GM23338 (cell line): ENCODE measurements around the gene TEKTIP1. TPM values are rescaled to one million over a fixed set of nuclear protein-coding genes. Genes with fewer than 3 reads are reported as not detected.
A peak's percentile ranks its signal among the peaks of the same experiment; 100 is the strongest.

Experiments used
- ATAC-seq: fragments of 200-7000 bp; cut with Tn5 transposase; 3 replicates; pipeline ENCODE4 v1.9.1; 2020
- DNase-seq: peaks from one replicate; pipeline ENCODE4 v3.0.0-alpha.2; 2015; ENCODE audit warnings: low spot score
- H2AFZ ChIP-seq: fragments of 200-600 bp; sonication (generic); 2 replicates; pipeline ENCODE4 v1.8.0; 2016; ENCODE audit warnings: antibody characterized with exemption, mild to moderate bottlenecking, moderate library complexity
- H3F3A ChIP-seq: fragments of 200-600 bp; sonication (generic); replicated peaks from 2 replicates; pipeline ENCODE4 v1.8.0; 2017; ENCODE audit warnings: antibody characterized with exemption, mixed run types, low read depth
- H3K27ac ChIP-seq: fragments of 200-600 bp; sonication (generic); 2 replicates; pipeline ENCODE4 v1.6.1; 2016; ENCODE audit warnings: low read depth
- H3K27me3 ChIP-seq: fragments of 200-600 bp; sonication (generic); 2 replicates; pipeline ENCODE4 v1.8.0; 2016; ENCODE audit warnings: mild to moderate bottlenecking, mixed run types, moderate library complexity; ENCODE audit not compliant: insufficient read depth
- H3K36me3 ChIP-seq: fragments of 200-600 bp; sonication (generic); 2 replicates; pipeline ENCODE4 v1.8.0; 2016; ENCODE audit warnings: mild to moderate bottlenecking; ENCODE audit not compliant: insufficient read depth
- H3K4me1 ChIP-seq: fragments of 200-600 bp; sonication (generic); 2 replicates; pipeline ENCODE4 v1.8.0; 2016; ENCODE audit warnings: mild to moderate bottlenecking, moderate library complexity; ENCODE audit not compliant: insufficient read depth
- H3K4me2 ChIP-seq: fragments of 200-600 bp; sonication (generic); 2 replicates; pipeline ENCODE4 v1.7.1; 2017; ENCODE audit warnings: mixed run types
- H3K4me3 ChIP-seq: fragments of 200-600 bp; sonication (generic); 2 replicates; pipeline ENCODE4 v1.6.1; 2016; ENCODE audit warnings: mixed run types
- H3K79me2 ChIP-seq: fragments of 200-600 bp; sonication (generic); replicated peaks from 2 replicates; pipeline ENCODE4 v1.8.0; 2017; ENCODE audit warnings: mild to moderate bottlenecking; ENCODE audit not compliant: insufficient read depth
- H3K9me2 ChIP-seq: fragments of 200-600 bp; sonication (generic); 2 replicates; pipeline ENCODE4 v1.8.0; 2017; ENCODE audit not compliant: insufficient read depth
- H4K20me1 ChIP-seq: fragments of 200-600 bp; sonication (generic); replicated peaks from 2 replicates; pipeline ENCODE4 v1.8.0; 2017; ENCODE audit warnings: mild to moderate bottlenecking; ENCODE audit not compliant: insufficient read depth
- H3K27ac Mint-ChIP-seq: 2 replicates; pipeline ENCODE4 v1.8.0; 2020; ENCODE audit warnings: inconsistent platforms, mild to moderate bottlenecking, moderate library complexity, mixed read lengths
- H3K27me3 Mint-ChIP-seq: 3 replicates; pipeline ENCODE4 v1.8.0; 2022; ENCODE audit warnings: low read depth, mild to moderate bottlenecking, moderate library complexity, mixed read lengths, inconsistent platforms; ENCODE audit not compliant: insufficient read depth, poor library complexity
- H3K36me3 Mint-ChIP-seq: 3 replicates; pipeline ENCODE4 v1.8.0; 2021; ENCODE audit warnings: low read depth, mild to moderate bottlenecking, inconsistent platforms, moderate library complexity, mixed read lengths
- H3K4me1 Mint-ChIP-seq: 3 replicates; pipeline ENCODE4 v1.8.0; 2020; ENCODE audit warnings: mild to moderate bottlenecking, inconsistent platforms, mixed read lengths
- H3K4me3 Mint-ChIP-seq: 3 replicates; pipeline ENCODE4 v1.8.0; 2021; ENCODE audit warnings: moderate library complexity, mild to moderate bottlenecking, inconsistent platforms, mixed read lengths
- H3K9me3 Mint-ChIP-seq: 3 replicates; pipeline ENCODE4 v1.8.0; 2020; ENCODE audit warnings: moderate library complexity, mild to moderate bottlenecking, inconsistent platforms, mixed read lengths
- CREB1 ChIP-seq: fragments of 250-450 bp; sonication (Bioruptor Pico); IDR thresholded peaks from 2 replicates; pipeline ENCODE4 v1.5.0; 2020; ENCODE audit warnings: low read depth, mild to moderate bottlenecking, moderate library complexity
- EZH2 ChIP-seq: fragments of 200-600 bp; sonication (generic); IDR thresholded peaks from one replicate; pipeline ENCODE4 v1.8.0; 2017; ENCODE audit warnings: antibody characterized with exemption, mild to moderate bottlenecking, low read depth; ENCODE audit not compliant: unreplicated experiment
- EZH2phosphoT487 ChIP-seq: fragments of 200-600 bp; sonication (generic); IDR thresholded peaks from one replicate; pipeline ENCODE4 v1.8.1; 2018; ENCODE audit warnings: antibody characterized with exemption; ENCODE audit not compliant: unreplicated experiment
- JUNB ChIP-seq: IDR thresholded peaks from one replicate; pipeline ENCODE4 v1.6.1; 2016; ENCODE audit warnings: antibody characterized with exemption; ENCODE audit not compliant: unreplicated experiment
- NANOG ChIP-seq: IDR thresholded peaks from 2 replicates; pipeline ENCODE4 v1.6.1; 2016; ENCODE audit warnings: antibody characterized with exemption, borderline replicate concordance
- POLR2AphosphoS5 ChIP-seq: IDR thresholded peaks from 2 replicates; pipeline ENCODE4 v1.6.1; 2016; ENCODE audit warnings: antibody characterized with exemption, low read depth
- STAT1 ChIP-seq: IDR thresholded peaks from one replicate; pipeline ENCODE4 v1.6.1; 2016; ENCODE audit warnings: antibody characterized with exemption; ENCODE audit not compliant: unreplicated experiment
- ZNF114 ChIP-seq: fragments of 250-450 bp; sonication (Bioruptor Pico); IDR thresholded peaks from 2 replicates; pipeline ENCODE4 v1.5.0; 2020; ENCODE audit warnings: mild to moderate bottlenecking, moderate library complexity
- ZNF331 ChIP-seq: fragments of 250-450 bp; sonication (Bioruptor Pico); IDR thresholded peaks from 2 replicates; pipeline ENCODE4 v1.5.0; 2020; ENCODE audit warnings: low read depth, mild to moderate bottlenecking, moderate library complexity
- polyA plus RNA-seq: library from polyadenylated mRNA; unstranded; fragments of >200 nt; fragmentation: Nextera tagmentation; extraction: Ambion mirVana; gene quantifications from 2 replicates; pipeline ENCODE4 v1.2.1, GENCODE V29; 2016
- total RNA-seq: library from RNA; depleted of rRNA; stranded (reverse); fragments of >200 nt; shearing (Covaris generic); gene quantifications from 2 replicates; pipeline ENCODE4 v1.2.3, GENCODE V29; 2014
- TF ChIP-seq, protein P1 (sequence below), 2 experiments: fragments of 200-600 bp in 1 of 2; sonication (generic) in 1 of 2; conservative IDR thresholded peaks; 2 replicates each; pipeline versions ENCODE4 v1.5.1 to v1.6.1; 2016 to 2017; ENCODE audit warnings: antibody characterized with exemption in 2 of 2, low read depth in 2 of 2, mild to moderate bottlenecking in 2 of 2, moderate library complexity in 1 of 2
- TF ChIP-seq, protein P2 (sequence below): IDR thresholded peaks from 2 replicates; pipeline ENCODE4 v1.6.1; 2016; ENCODE audit warnings: antibody characterized with exemption
- TF ChIP-seq, protein P3 (sequence below): IDR thresholded peaks from one replicate; pipeline ENCODE4 v1.6.1; 2018; ENCODE audit warnings: antibody characterized with exemption; ENCODE audit not compliant: unreplicated experiment

The TEKTIP1 gene
- total and polyA plus RNA-seq, 2 experiments from 2014 or later: not detected

DNA sequence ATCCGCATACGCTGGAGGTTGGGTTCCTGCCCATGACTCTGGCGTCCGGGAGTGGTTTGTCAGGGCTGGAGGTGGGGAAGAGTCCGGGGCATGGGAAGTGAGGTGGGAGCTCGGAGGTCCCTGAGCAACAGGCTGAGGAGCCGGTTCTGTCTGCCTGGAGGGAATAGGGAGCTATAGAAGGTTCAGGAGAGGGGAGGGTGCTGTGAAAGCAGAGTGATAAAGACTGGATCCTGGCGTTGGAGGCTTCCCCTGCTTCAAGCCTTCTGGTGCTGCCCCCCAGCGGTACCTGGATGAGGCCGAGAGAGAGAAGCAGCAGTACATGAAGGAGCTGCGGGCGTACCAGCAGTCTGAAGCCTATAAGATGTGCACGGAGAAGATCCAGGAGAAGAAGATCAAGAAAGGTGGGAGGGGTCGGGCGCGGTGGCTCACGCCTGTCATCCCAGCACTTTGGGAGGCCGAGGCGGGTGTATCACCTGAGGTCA is 36.3 kb downstream of the TEKTIP1 start:
- Mint-ChIP-seq H3K27ac (no peak overlapping the region), H3K27me3 (peaks cover 37% of the 10 kb centered on the region), H3K9me3 (no peaks in the 10 kb centered on the region), H3K36me3 (peaks cover 12% of the 10 kb centered on the region), H3K4me3 (peak overlapping the region; percentile 55), H3K4me1 (peaks cover 16% of the 10 kb centered on the region)
- Histone ChIP-seq H4K20me1 (peaks cover 6% of the 10 kb centered on the region), H2AFZ (no peak overlapping the region), H3K4me1 (peaks cover 19% of the 10 kb centered on the region), H3K4me2 (no peak overlapping the region), H3K27ac (no peak overlapping the region), H3K4me3 (no peak overlapping the region), H3K79me2 (no peaks in the 10 kb centered on the region), H3F3A (peaks cover 11% of the 10 kb centered on the region), H3K36me3 (no peaks in the 10 kb centered on the region), H3K9me2 (no peaks in the 10 kb centered on the region), H3K27me3 (peaks cover 4% of the 10 kb centered on the region; the same call in 1 of the 2 replicates)
- no peak for TF ChIP-seq JUNB
- TF ChIP-seq, protein P1, sequence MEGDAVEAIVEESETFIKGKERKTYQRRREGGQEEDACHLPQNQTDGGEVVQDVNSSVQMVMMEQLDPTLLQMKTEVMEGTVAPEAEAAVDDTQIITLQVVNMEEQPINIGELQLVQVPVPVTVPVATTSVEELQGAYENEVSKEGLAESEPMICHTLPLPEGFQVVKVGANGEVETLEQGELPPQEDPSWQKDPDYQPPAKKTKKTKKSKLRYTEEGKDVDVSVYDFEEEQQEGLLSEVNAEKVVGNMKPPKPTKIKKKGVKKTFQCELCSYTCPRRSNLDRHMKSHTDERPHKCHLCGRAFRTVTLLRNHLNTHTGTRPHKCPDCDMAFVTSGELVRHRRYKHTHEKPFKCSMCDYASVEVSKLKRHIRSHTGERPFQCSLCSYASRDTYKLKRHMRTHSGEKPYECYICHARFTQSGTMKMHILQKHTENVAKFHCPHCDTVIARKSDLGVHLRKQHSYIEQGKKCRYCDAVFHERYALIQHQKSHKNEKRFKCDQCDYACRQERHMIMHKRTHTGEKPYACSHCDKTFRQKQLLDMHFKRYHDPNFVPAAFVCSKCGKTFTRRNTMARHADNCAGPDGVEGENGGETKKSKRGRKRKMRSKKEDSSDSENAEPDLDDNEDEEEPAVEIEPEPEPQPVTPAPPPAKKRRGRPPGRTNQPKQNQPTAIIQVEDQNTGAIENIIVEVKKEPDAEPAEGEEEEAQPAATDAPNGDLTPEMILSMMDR (conservative IDR thresholded peaks at IDR 0.05; ENCODE audit: low read depth in 2 of 2): peak; percentile 62 to 85
- no peak for ATAC-seq
- DNase-seq: peak; percentile 80

DNA sequence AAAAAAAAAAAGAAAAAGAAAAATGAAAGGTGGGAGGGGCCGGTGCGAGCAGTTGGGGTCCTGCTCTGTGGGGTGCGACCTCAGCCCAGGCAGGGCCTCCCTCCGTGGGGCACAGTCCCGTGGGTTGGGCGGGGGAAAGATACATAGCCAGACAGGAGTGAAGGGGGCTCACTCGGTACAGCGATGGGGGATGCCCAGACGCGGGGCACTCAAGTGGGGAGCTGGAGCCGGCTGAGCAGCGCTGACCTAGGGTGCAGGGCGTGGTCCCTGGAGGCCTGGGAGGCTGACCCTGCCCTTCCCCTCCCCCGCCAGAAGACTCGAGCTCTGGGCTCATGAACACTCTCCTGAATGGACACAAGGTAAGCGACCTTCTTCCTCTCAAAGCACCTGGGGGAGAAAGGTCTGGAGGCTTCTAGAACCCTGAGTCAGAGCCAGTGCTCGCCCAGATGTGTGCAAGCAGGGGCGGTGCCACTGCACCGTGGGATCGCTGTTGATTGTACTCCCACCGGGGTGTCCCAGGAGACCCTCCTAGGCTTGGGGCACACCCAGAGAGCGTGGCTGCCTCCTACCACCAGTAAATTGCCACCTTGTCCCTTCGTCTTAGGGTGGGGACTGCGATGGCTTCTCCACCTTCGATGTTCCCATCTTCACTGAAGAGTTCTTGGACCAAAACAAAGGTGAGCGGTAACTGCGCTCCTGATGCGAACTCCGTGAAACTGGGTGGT is 37.1 kb downstream of the TEKTIP1 start:
- Histone ChIP-seq H3K79me2 (no peaks in the 10 kb centered on the region), H3K4me1 (peaks cover 19% of the 10 kb centered on the region), H3K27me3 (peaks cover 6% of the 10 kb centered on the region; the same call in 1 of the 2 replicates), H3F3A (peaks cover 11% of the 10 kb centered on the region), H3K27ac (peak overlapping the region; percentile 83; the same call in 1 of the 2 replicates), H4K20me1 (peaks cover 6% of the 10 kb centered on the region), H3K9me2 (no peaks in the 10 kb centered on the region), H3K36me3 (no peaks in the 10 kb centered on the region), H2AFZ (peak overlapping the region; percentile 69; the same call in 1 of the 2 replicates), H3K4me3 (peak overlapping the region; percentile 71), H3K4me2 (peak overlapping the region; percentile 86)
- no peaks in the 10 kb centered on the region for H3K9me3 Mint-ChIP-seq
- DNase-seq: no peak
- peak overlapping the region; percentile 36; the same call in 1 of the 2 replicates for H3K27ac Mint-ChIP-seq
- TF ChIP-seq, protein P1 (conservative IDR thresholded peaks at IDR 0.05; ENCODE audit: low read depth in 2 of 2): no peak
- no peak for TF ChIP-seq EZH2
- no peak for TF ChIP-seq NANOG
- no peak for TF ChIP-seq STAT1
- no peak for TF ChIP-seq ZNF114
- no peak for TF ChIP-seq ZNF331 (CRISPR knock-in tag)
- TF ChIP-seq, protein P2, sequence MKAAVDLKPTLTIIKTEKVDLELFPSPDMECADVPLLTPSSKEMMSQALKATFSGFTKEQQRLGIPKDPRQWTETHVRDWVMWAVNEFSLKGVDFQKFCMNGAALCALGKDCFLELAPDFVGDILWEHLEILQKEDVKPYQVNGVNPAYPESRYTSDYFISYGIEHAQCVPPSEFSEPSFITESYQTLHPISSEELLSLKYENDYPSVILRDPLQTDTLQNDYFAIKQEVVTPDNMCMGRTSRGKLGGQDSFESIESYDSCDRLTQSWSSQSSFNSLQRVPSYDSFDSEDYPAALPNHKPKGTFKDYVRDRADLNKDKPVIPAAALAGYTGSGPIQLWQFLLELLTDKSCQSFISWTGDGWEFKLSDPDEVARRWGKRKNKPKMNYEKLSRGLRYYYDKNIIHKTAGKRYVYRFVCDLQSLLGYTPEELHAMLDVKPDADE: no peak
- no peak for TF ChIP-seq CREB1 (CRISPR knock-in tag)
- TF ChIP-seq, protein P3, sequence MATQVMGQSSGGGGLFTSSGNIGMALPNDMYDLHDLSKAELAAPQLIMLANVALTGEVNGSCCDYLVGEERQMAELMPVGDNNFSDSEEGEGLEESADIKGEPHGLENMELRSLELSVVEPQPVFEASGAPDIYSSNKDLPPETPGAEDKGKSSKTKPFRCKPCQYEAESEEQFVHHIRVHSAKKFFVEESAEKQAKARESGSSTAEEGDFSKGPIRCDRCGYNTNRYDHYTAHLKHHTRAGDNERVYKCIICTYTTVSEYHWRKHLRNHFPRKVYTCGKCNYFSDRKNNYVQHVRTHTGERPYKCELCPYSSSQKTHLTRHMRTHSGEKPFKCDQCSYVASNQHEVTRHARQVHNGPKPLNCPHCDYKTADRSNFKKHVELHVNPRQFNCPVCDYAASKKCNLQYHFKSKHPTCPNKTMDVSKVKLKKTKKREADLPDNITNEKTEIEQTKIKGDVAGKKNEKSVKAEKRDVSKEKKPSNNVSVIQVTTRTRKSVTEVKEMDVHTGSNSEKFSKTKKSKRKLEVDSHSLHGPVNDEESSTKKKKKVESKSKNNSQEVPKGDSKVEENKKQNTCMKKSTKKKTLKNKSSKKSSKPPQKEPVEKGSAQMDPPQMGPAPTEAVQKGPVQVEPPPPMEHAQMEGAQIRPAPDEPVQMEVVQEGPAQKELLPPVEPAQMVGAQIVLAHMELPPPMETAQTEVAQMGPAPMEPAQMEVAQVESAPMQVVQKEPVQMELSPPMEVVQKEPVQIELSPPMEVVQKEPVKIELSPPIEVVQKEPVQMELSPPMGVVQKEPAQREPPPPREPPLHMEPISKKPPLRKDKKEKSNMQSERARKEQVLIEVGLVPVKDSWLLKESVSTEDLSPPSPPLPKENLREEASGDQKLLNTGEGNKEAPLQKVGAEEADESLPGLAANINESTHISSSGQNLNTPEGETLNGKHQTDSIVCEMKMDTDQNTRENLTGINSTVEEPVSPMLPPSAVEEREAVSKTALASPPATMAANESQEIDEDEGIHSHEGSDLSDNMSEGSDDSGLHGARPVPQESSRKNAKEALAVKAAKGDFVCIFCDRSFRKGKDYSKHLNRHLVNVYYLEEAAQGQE: no peak
- TF ChIP-seq JUNB: no peak
- no peak for TF ChIP-seq EZH2phosphoT487
- no peak for TF ChIP-seq POLR2AphosphoS5
- H3K27me3 Mint-ChIP-seq: peaks cover 40% of the 10 kb centered on the region
- peaks cover 12% of the 10 kb centered on the region for H3K36me3 Mint-ChIP-seq
- peaks cover 16% of the 10 kb centered on the region for H3K4me1 Mint-ChIP-seq
- peak overlapping the region; percentile 78 for H3K4me3 Mint-ChIP-seq
- ATAC-seq: no peak
